SIG-M5 treated with dmso at 0.1 percent for 504 hours (cell line): Measurements from ENCODE around the gene PTPN3.
"Not testable (repeated sequence)": the region's sequence is repeated elsewhere in the genome, so short reads cannot be mapped to it uniquely, and the experiment has no call there.

Experiments
- DNase-seq: peaks from one replicate; lab custom pipeline; 2025; ENCODE audit not compliant: unreplicated experiment; lab: John Stamatoyannopoulos, UW

Gene PTPN3

GRCh38 chr9:109354190-109354589 is 143.9 kb downstream of the PTPN3 start:
- no peak for DNase-seq

DNA sequence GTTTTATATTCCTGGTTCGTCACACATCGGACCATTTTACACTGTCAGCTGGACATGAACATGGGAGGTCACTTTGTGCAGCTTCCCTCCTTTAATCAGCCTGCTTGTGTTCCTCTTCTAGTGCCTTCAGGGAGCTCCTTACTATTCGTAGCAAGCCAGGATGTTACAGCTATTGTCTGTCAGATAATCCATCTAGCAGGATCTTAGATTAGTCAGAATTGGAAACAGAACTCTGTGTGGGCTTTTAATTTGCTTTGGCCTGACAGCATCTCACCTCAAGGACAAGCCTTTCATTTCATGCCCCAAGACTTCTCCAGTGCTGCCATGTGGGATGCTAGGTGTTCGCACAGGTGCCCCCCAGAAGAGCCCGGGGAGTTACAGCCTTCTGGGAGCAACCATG is 147.1 kb downstream of the PTPN3 start:
- no peak for DNase-seq

GRCh38 chr9:109349421-109349846 is 148.7 kb downstream of the PTPN3 start:
- DNase-seq, result no peak

DNA sequence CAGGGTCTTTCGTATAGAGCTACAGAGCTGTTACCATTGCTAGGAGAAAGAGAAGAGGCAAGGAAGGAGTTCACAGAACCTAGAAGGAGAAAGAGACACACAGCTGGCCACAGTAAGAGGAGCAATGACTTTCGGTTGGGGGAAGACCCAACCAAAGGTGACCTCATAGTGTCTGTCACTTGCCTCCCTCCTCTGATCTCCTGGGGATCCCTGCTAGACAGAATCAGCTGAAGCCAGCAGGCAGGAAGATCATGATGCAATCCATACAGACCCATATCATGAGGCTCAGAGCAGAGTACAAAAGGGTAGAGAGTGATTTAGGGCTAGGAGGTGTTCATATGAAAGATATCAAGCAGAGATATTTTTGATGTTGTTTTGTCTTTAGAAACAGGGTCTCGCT is 151.2 kb downstream of the PTPN3 start:
- DNase-seq, result no peak

DNA sequence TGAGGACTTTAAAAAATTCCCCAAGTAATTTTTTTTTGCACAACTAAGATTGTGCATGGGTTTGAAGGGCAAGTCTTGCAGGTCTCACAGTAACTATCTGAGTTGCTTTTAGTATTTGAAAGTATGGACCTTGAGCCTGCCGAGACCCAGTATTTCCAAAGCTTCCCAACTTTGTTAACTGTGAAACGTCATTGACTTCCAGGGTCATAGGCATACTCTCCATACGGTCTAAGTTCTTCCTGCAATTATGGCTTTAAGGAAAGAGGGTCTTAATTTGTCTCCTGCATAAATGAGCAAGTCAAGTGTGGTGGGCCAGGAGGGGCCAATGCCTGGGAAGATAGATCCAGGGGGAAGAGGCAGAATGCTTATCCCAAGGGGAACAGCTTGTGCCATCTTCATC is 153.2 kb downstream of the PTPN3 start:
- no peak for DNase-seq

DNA sequence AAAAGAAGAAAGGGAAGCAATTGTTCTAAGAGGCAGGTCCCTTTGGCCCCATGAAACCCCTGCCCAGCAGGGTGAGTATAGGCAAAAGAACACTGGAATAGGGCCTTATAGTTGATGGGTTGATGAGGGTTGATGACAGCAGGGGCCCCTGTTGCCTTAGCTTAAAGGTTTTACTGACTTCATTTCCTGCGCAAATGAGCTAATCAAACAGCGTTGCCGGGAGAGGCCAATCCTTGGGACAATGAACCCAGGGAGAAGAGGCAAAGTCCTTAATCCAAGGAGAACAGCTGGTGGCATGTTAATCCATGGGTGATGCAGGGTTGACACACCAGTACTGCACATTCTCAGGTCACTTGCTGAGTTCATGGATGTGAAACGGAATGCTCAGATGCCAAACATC is 155.2 kb downstream of the PTPN3 start:
- DNase-seq, result no peak

DNA sequence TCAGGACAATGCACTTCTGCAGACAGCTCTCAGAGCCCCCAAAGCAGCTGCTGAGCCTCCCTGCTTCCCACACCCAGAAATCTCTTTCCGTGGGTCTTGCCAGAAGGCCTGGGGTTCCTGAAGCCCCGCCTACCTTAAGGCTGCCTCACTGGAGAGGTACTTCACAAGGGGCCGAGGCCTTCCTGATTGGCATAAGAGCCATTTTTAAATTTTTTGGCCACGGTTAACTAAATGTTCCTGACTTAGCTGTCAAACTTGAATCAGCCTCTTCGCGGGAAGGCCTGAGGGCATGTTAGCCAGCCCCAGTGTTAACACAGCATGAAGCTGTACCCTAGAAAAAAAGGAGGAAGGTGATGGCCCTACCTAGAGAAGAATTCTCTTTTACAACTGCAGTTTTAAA is 156.5 kb downstream of the PTPN3 start:
- no peak for DNase-seq

- DNase-seq, result not testable (repeated sequence)
These were observed 157.1 kb downstream of the PTPN3 start for GRCh38 chr9:109340979-109341378.

- no peak for DNase-seq
These were observed 161.7 kb downstream of the PTPN3 start for GRCh38 chr9:109336409-109336808.

DNA sequence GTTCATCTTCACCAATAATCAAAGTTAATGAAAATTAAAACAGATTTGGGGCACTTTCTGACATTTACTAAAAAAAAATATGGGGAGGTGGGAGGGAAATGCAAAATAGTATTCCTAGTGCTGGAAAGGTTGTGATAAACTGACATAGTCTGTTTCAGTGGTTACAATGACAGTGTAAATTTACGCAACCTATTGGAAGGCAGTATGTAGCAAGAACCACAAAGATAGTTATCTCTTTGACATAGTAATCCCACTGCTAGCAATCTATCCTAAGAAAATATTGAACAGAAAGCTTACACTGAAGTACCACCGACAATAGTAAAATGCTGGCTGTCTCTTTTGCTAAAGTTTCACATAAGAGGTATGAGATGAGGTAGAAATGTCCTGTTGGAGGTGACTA is 162.2 kb downstream of the PTPN3 start:
- DNase-seq, result peak; percentile 80

GRCh38 chr9:109335121-109335520 is 163.0 kb downstream of the PTPN3 start:
- no peak for DNase-seq

DNA sequence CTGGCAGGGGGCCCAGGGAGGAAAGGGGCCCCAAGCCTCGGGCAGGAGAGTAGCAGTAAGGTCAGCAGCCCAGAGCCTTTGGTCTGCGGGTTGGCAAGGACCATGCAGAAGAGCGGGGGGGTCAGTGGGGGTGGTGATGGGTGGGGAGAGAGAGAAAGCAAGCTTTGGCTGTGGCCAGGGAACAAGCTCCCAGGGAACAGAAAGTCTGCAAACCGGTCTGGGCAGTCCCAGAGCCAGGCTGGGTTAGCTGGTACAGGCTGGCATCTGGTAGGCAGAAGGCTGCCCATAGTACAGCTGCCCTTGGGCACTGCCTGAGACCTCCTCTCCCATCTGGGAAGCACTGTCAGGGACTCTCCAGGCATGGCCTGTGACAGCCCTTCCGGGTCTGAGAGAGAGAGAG is 166.8 kb downstream of the PTPN3 start:
- peak; percentile 48 for DNase-seq

DNA sequence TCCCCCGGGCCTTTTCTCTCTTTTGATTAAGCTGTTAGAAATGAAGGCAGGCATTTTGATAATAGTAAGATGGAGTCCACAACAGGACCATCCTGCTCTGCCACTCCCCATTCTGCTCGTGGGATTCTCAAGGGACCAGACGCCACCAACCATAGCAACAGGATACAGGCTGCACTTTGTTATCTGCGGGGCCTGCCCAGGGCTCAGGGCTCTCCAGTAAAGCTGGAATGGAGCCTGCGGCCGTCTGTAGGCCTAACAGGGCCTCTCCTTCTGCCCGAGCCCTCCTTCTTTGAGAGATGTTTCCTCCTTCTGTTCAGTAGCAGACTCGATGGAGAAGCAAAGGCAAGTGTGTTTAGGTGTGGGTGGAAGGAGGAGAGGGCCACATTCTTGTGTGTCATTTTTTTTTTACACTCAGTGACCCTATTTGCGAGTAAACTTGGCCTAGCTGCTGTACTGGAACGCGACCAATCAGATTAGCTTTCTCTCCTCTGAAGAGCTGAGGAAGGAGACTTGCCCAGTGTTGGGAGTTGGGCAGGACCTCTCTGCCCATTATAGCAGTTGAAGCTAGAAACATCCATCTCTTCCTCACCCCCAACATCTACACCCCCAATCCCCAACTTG is 168.4 kb downstream of the PTPN3 start:
- no peak for DNase-seq

- DNase-seq, result no peak
These were observed 169.0 kb downstream of the PTPN3 start for GRCh38 chr9:109328978-109329637.
